Measurements from ENCODE around the gene STUB1. TPM values are rescaled to one million over a fixed set of nuclear protein-coding genes. Genes with fewer than 3 reads are reported as not detected.
A peak's percentile ranks its signal among the peaks of the same experiment; 100 is the strongest.

Gene STUB1
- total and polyA plus RNA-seq, 8 donors, result 40.1 to 130 (median 56.2) TPM

- intact Hi-C loops (cut with DNase I), result no loop called here
- WGBS, 2 donors, result 20 to 25% methylated on average over 23 to 24 of the region's 24 CpGs
- Histone ChIP-seq H3K36me3 (peaks cover 0 to 4% (median 0%) of the 10 kb centered on the region in 3 donors), H3K27ac (peak overlapping the region; percentile 74 to 91 (median 86)), H3K4me3 (peak overlapping the region; percentile 59 to 86 (median 70)), H3K9me3 (no peaks in the 10 kb centered on the region), H3K4me1 (peaks cover 23 to 30% (median 29%) of the 10 kb centered on the region in 3 donors), H3K27me3 (no peaks in the 10 kb centered on the region)
- ATAC-seq (peak; percentile 57 to 76 (median 70)), FAIRE-seq (no peak), DNase-seq (peak; percentile 85 to 91 (median 86))
- TF ChIP-seq CTCF (IDR thresholded peaks at IDR 0.05), result peak in 3 of 4 donors; percentile 23 to 46 (median 30)
Measured at GRCh38 chr16:648071-648780, 32.0 kb upstream of the STUB1 start.

- Histone ChIP-seq H3K27me3 (no peaks in the 10 kb centered on the region), H3K4me3 (peak within 1 kb of the TSS; percentile 59 to 86 (median 70)), H3K27ac (peak within 1 kb of the TSS; percentile 74 to 91 (median 86)), H3K4me1 (peaks cover 18 to 29% (median 27%) of the 10 kb centered on the region in 3 donors), H3K9me3 (no peaks in the 10 kb centered on the region), H3K36me3 (peaks cover 0 to 12% (median 0%) of the 10 kb centered on the region in 3 donors)
- TF ChIP-seq CTCF (IDR thresholded peaks at IDR 0.05), result no peak
- 3 to 4% methylated on average over 83 to 91 of the region's 91 CpGs for WGBS, 2 donors
- DNase-seq, result peak; percentile 87 to 96 (median 92)
- no peak for FAIRE-seq
- intact Hi-C loops (cut with DNase I), result no loop called here
- ATAC-seq, result peak; percentile 85 to 92 (median 88)
Measured at GRCh38 chr16:648781-649589, 31.2 kb upstream of the STUB1 start, which contains the start of gene WDR90. WDR90 (plus strand) TSS chr16:649365; CDS start chr16:649417, 52 bp downstream.

- intact Hi-C loops (cut with DNase I), result loop anchor here in 1 of 3 donors (10.0 kb wide), 1 partner anchor 265 kb away; the partner anchor contains the start of gene PGAP6
- peak in 2 of 4 donors; percentile 0 to 1 for ATAC-seq
- H3K4me1 ChIP-seq, result peaks cover 18 to 29% (median 27%) of the 10 kb centered on the region in 3 donors
- no peaks in the 10 kb centered on the region for H3K27me3 ChIP-seq
- peak overlapping the region; percentile 59 to 86 (median 70) for H3K4me3 ChIP-seq
- peak in 1 of 6 donors; percentile 77 for DNase-seq
- peak overlapping the region in 2 of 4 donors; percentile 74 to 91 for H3K27ac ChIP-seq
- no peak for TF ChIP-seq CTCF (IDR thresholded peaks at IDR 0.05)
- no peaks in the 10 kb centered on the region for H3K9me3 ChIP-seq
- FAIRE-seq, result no peak
- H3K36me3 ChIP-seq, result peaks cover 0 to 12% (median 0%) of the 10 kb centered on the region in 3 donors
- 4 to 5% methylated on average over 43 to 44 of the region's 44 CpGs for WGBS, 2 donors
Measured at GRCh38 chr16:649631-650030, 30.6 kb upstream of the STUB1 start.

GRCh38 chr16:651844-652243, 28.4 kb upstream of the STUB1 start:
- DNase-seq (peak in 1 of 6 donors; percentile 81), ATAC-seq (no peak), FAIRE-seq (no peak)
- 92 to 95% methylated on average over 22 of the region's 22 CpGs for WGBS, 2 donors
- Histone ChIP-seq H3K4me3 (no peak overlapping the region), H3K27ac (no peak overlapping the region), H3K9me3 (no peaks in the 10 kb centered on the region), H3K27me3 (no peaks in the 10 kb centered on the region), H3K36me3 (peaks cover 0 to 12% (median 0%) of the 10 kb centered on the region in 3 donors), H3K4me1 (peaks cover 12 to 21% (median 20%) of the 10 kb centered on the region in 3 donors)
- intact Hi-C loops (cut with DNase I), result loop anchor here in 1 of 3 donors (10.0 kb wide), 1 partner anchor 267 kb away; the partner anchor contains the start of gene PGAP6
- TF ChIP-seq CTCF (IDR thresholded peaks at IDR 0.05), result no peak
